PC-3 (cell line): Measurements from ENCODE around the gene ACSS3.

Experiments used
- CTCF ChIP-seq: fragments of 300-600 bp; sonication (generic); conservative IDR thresholded peaks from 2 replicates; pipeline ENCODE4 v1.5.1; 2017; ENCODE audit warnings: antibody characterized with exemption, low read depth, mild to moderate bottlenecking, low read length
- EZH2 ChIP-seq: fragments of 300-600 bp; sonication (generic); IDR thresholded peaks from one replicate; pipeline ENCODE4 v1.6.1; 2017; ENCODE audit warnings: antibody characterized with exemption, mild to moderate bottlenecking, low read length; ENCODE audit not compliant: unreplicated experiment

GRCh38 chr12:81120961-81121360, 43.1 kb downstream of the ACSS3 start:
- no peak for TF ChIP-seq CTCF
- TF ChIP-seq EZH2 = no peak
